Epithelial cell of esophagus (primary cell): ENCODE measurements around the gene TMEM147.
A peak's percentile ranks its signal among the peaks of the same experiment; 100 is the strongest.

ENCODE experiments used
- DNase-seq: peaks from one replicate; pipeline ENCODE4 v3.0.0; 2010; ENCODE audit warnings: low read depth
- H3K4me3 ChIP-seq: 2 replicates; pipeline ENCODE4 v1.5.1; 2011; ENCODE audit warnings: mild to moderate bottlenecking, low read length, control low read depth
- CTCF ChIP-seq: IDR thresholded peaks from 2 replicates; pipeline ENCODE4 v1.5.1; 2011; ENCODE audit warnings: low read depth, mild to moderate bottlenecking, low read length, control low read depth, inconsistent platforms; ENCODE audit not compliant: insufficient read depth; ENCODE audit errors: missing control alignments

The TMEM147 gene

GRCh38 chr19:35545001-35545854, at the start of gene TMEM147:
Gene TMEM147 (plus strand): TSS chr19:35545626. CDS start chr19:35545740, 114 bp downstream.
- peak; percentile 88 for DNase-seq
- TF ChIP-seq CTCF, result no peak
- peak within 1 kb of the TSS; percentile 75 for H3K4me3 ChIP-seq

GRCh38 chr19:35497406-35497805, 48.0 kb upstream of the TMEM147 start:
- no peak for DNase-seq

GRCh38 chr19:35498220-35498619, 47.2 kb upstream of the TMEM147 start:
- no peak for TF ChIP-seq CTCF
- no peak for DNase-seq
- H3K4me3 ChIP-seq, result no peak overlapping the region

More at GRCh38 chr19:35497406-35497805, 48.0 kb upstream of the TMEM147 start:
- no peak overlapping the region for H3K4me3 ChIP-seq
- no peak for TF ChIP-seq CTCF

- DNase-seq, result no peak
These were observed 46.4 kb upstream of the TMEM147 start for GRCh38 chr19:35498984-35499527.

GRCh38 chr19:35500611-35501010, 44.8 kb upstream of the TMEM147 start:
- peak overlapping the region; percentile 41 for H3K4me3 ChIP-seq
- TF ChIP-seq CTCF, result no peak
- no peak for DNase-seq

More at GRCh38 chr19:35498984-35499527, 46.4 kb upstream of the TMEM147 start:
- TF ChIP-seq CTCF, result no peak
- no peak overlapping the region for H3K4me3 ChIP-seq

GRCh38 chr19:35501684-35502083, 43.7 kb upstream of the TMEM147 start:
- no peak for DNase-seq
- peak overlapping the region; percentile 41 for H3K4me3 ChIP-seq
- TF ChIP-seq CTCF, result no peak
